HEK293 (cell line): ENCODE results near the gene ZNF530.

Experiments used
- GLIS1 ChIP-seq: fragments of 450-650 bp; formaldehyde crosslinking; IDR thresholded peaks from 2 replicates; pipeline ENCODE4 v1.5.1; 2016; ENCODE audit warnings: missing biosample characterization, missing genetic modification characterization
- INSM2 ChIP-seq: fragments of 450-650 bp; formaldehyde crosslinking; IDR thresholded peaks from 2 replicates; pipeline ENCODE4 v1.5.1; 2016; ENCODE audit warnings: missing biosample characterization, missing genetic modification characterization
- KLF10 ChIP-seq: fragments of 450-650 bp; IDR thresholded peaks from 2 replicates; pipeline ENCODE4 v1.5.1; 2018; ENCODE audit warnings: missing biosample characterization, mild to moderate bottlenecking, missing genetic modification characterization
- KLF17 ChIP-seq: fragments of 450-650 bp; formaldehyde crosslinking; IDR thresholded peaks from 2 replicates; pipeline ENCODE4 v1.5.1; 2016; ENCODE audit warnings: missing biosample characterization, missing genetic modification characterization
- KLF8 ChIP-seq: fragments of 450-650 bp; formaldehyde crosslinking; IDR thresholded peaks from 2 replicates; pipeline ENCODE4 v1.5.1; 2016; ENCODE audit warnings: missing biosample characterization, missing genetic modification characterization
- OSR2 ChIP-seq: fragments of 450-650 bp; formaldehyde crosslinking; IDR thresholded peaks from 2 replicates; pipeline ENCODE4 v1.5.1; 2016; ENCODE audit warnings: missing biosample characterization, missing genetic modification characterization
- ZFHX2 ChIP-seq: fragments of 450-650 bp; formaldehyde crosslinking; conservative IDR thresholded peaks from 2 replicates; pipeline ENCODE4 v1.5.1; 2016; ENCODE audit warnings: missing biosample characterization, missing genetic modification characterization
- ZNF148 ChIP-seq: fragments of 450-650 bp; formaldehyde crosslinking; IDR thresholded peaks from 2 replicates; pipeline ENCODE4 v1.5.0; 2017; ENCODE audit warnings: missing biosample characterization, missing genetic modification characterization, borderline replicate concordance
- ZNF202 ChIP-seq: fragments of 450-650 bp; formaldehyde crosslinking; IDR thresholded peaks from 2 replicates; pipeline ENCODE4 v1.5.1; 2016; ENCODE audit warnings: missing biosample characterization, missing genetic modification characterization, borderline replicate concordance
- ZNF211 ChIP-seq: fragments of 450-650 bp; formaldehyde crosslinking; IDR thresholded peaks from 2 replicates; pipeline ENCODE4 v1.5.1; 2016; ENCODE audit warnings: low read depth, missing biosample characterization, missing genetic modification characterization
- ZNF23 ChIP-seq: fragments of 450-650 bp; formaldehyde crosslinking; IDR thresholded peaks from 2 replicates; pipeline ENCODE4 v1.5.1; 2016; ENCODE audit warnings: missing biosample characterization, missing genetic modification characterization, borderline replicate concordance
- ZNF24 ChIP-seq: fragments of 450-650 bp; formaldehyde crosslinking; IDR thresholded peaks from 2 replicates; pipeline ENCODE4 v1.5.1; 2016; ENCODE audit warnings: missing biosample characterization, missing genetic modification characterization
- ZNF26 ChIP-seq: fragments of 450-650 bp; formaldehyde crosslinking; IDR thresholded peaks from 2 replicates; pipeline ENCODE4 v1.5.1; 2016; ENCODE audit warnings: missing biosample characterization, missing genetic modification characterization
- ZNF274 ChIP-seq, 2 experiments: fragments of 200-500 bp in 1 of 2; fragments of 450-650 bp in 1 of 2; sonication (Bioruptor generic) in 1 of 2; formaldehyde crosslinking in 1 of 2; IDR thresholded peaks; 2 replicates each; pipeline versions ENCODE4 v1.5.1 to v1.6.1; 2014 to 2016; ENCODE audit warnings: borderline replicate concordance in 1 of 2, inconsistent platforms in 1 of 2, low read length in 1 of 2, missing biosample characterization in 1 of 2, missing genetic modification characterization in 1 of 2
- ZNF280C ChIP-seq: fragments of 450-650 bp; formaldehyde crosslinking; IDR thresholded peaks from 2 replicates; pipeline ENCODE4 v1.5.1; 2016; ENCODE audit warnings: missing biosample characterization, missing genetic modification characterization
- ZNF302 ChIP-seq: fragments of 450-650 bp; formaldehyde crosslinking; IDR thresholded peaks from 2 replicates; pipeline ENCODE4 v1.5.1; 2016; ENCODE audit warnings: missing biosample characterization, missing genetic modification characterization, low read depth
- ZNF362 ChIP-seq: fragments of 450-650 bp; formaldehyde crosslinking; IDR thresholded peaks from 2 replicates; pipeline ENCODE4 v1.5.1; 2016; ENCODE audit warnings: missing biosample characterization, missing genetic modification characterization
- ZNF394 ChIP-seq: fragments of 450-650 bp; formaldehyde crosslinking; IDR thresholded peaks from 2 replicates; pipeline ENCODE4 v1.5.1; 2016; ENCODE audit warnings: missing biosample characterization, missing genetic modification characterization, mild to moderate bottlenecking, moderate library complexity, borderline replicate concordance
- ZNF510 ChIP-seq: fragments of 450-650 bp; formaldehyde crosslinking; IDR thresholded peaks from 2 replicates; pipeline ENCODE4 v1.5.1; 2018; ENCODE audit warnings: mild to moderate bottlenecking, missing genetic modification characterization, missing biosample characterization; ENCODE audit not compliant: insufficient replicate concordance
- ZNF670 ChIP-seq: fragments of 450-650 bp; formaldehyde crosslinking; IDR thresholded peaks from 2 replicates; pipeline ENCODE4 v1.5.1; 2016; ENCODE audit warnings: missing biosample characterization, missing genetic modification characterization, low read depth
- ZNF776 ChIP-seq: fragments of 450-650 bp; formaldehyde crosslinking; IDR thresholded peaks from 2 replicates; pipeline ENCODE4 v1.5.0; 2017; ENCODE audit warnings: missing biosample characterization, missing genetic modification characterization, borderline replicate concordance
- ZNF830 ChIP-seq: fragments of 450-650 bp; IDR thresholded peaks from 2 replicates; pipeline ENCODE4 v1.5.0; 2018; ENCODE audit warnings: missing biosample characterization, missing genetic modification characterization, low read depth, mild to moderate bottlenecking, moderate library complexity
- ZNF843 ChIP-seq: fragments of 450-650 bp; formaldehyde crosslinking; IDR thresholded peaks from 2 replicates; pipeline ENCODE4 v1.5.1; 2016; ENCODE audit warnings: missing biosample characterization, missing genetic modification characterization
- ZSCAN4 ChIP-seq: fragments of 450-650 bp; formaldehyde crosslinking; IDR thresholded peaks from 2 replicates; pipeline ENCODE4 v1.5.1; 2017; ENCODE audit warnings: missing biosample characterization, missing genetic modification characterization
- ZXDB ChIP-seq: fragments of 450-650 bp; formaldehyde crosslinking; IDR thresholded peaks from 2 replicates; pipeline ENCODE4 v1.5.1; 2016; ENCODE audit warnings: missing biosample characterization, missing genetic modification characterization

Gene ZNF530

GRCh38 chr19:57632987-57633831 is 33.5 kb downstream of the ZNF530 start, which contains the start of gene ZNF211 (continued):
- TF ChIP-seq ZNF670: no peak
- peak; percentile 78; the same call in 1 of the 2 replicates for TF ChIP-seq ZXDB (tag by site-specific recombination)
- TF ChIP-seq ZNF280C (tag by site-specific recombination): no peak
- no peak for TF ChIP-seq INSM2 (tag by site-specific recombination)
- TF ChIP-seq ZNF202 (tag by site-specific recombination): no peak
- TF ChIP-seq ZNF394 (tag by site-specific recombination): no peak
- TF ChIP-seq ZNF830 (tag by site-specific recombination): no peak
- no peak for TF ChIP-seq ZNF26 (tag by site-specific recombination)
- TF ChIP-seq GLIS1 (tag by site-specific recombination): peak; percentile 74
- TF ChIP-seq ZNF510 (tag by site-specific recombination): no peak
- no peak for TF ChIP-seq ZSCAN4 (tag by site-specific recombination)
- no peak for TF ChIP-seq ZNF24
- peak; percentile 90 for TF ChIP-seq ZFHX2 (tag by site-specific recombination)
- no peak for TF ChIP-seq ZNF302 (tag by site-specific recombination)
- TF ChIP-seq ZNF274 (IDR thresholded peaks at IDR 0.05; ENCODE audit: low read length): no peak
- TF ChIP-seq ZNF274 (tag by site-specific recombination; IDR thresholded peaks at IDR 0.05; ENCODE audit: borderline replicate concordance): no peak
- no peak for TF ChIP-seq KLF17 (tag by site-specific recombination)
- TF ChIP-seq ZNF843 (tag by site-specific recombination): no peak
- no peak for TF ChIP-seq ZNF23 (tag by site-specific recombination)
- TF ChIP-seq ZNF776 (tag by site-specific recombination): no peak
- 0 out of 2 replicates have a peak, but pooled peaks have one; percentile 34 for TF ChIP-seq KLF10 (tag by site-specific recombination)
- TF ChIP-seq OSR2: no peak
- TF ChIP-seq ZNF211 (tag by site-specific recombination): no peak
- TF ChIP-seq ZNF362 (tag by site-specific recombination): no peak
- peak; percentile 93 for TF ChIP-seq KLF8
- TF ChIP-seq ZNF148: no peak
